SK-N-SH treated with all-trans-retinoic acid at 6 μM for 48 hours (cell line): ENCODE results near the gene ONECUT3.

Experiments used
- ATAC-seq: fragments of 200-7000 bp; cut with Tn5 transposase; 3 replicates; pipeline ENCODE4 v1.9.1; 2020; ENCODE audit warnings: mild to moderate bottlenecking, moderate library complexity
- ARNTL ChIP-seq: fragments of 450-650 bp; formaldehyde crosslinking; IDR thresholded peaks from 2 replicates; pipeline ENCODE4 v1.5.0; 2020; ENCODE audit warnings: low read depth, mild to moderate bottlenecking, moderate library complexity, borderline replicate concordance
- BACH2 ChIP-seq: fragments of 250-450 bp; sonication (Bioruptor Pico); IDR thresholded peaks from 2 replicates; pipeline ENCODE4 v1.9.0; 2021; ENCODE audit warnings: mild to moderate bottlenecking, borderline replicate concordance
- CSDC2 ChIP-seq: fragments of 250-450 bp; sonication (Bioruptor Pico); IDR thresholded peaks from 2 replicates; pipeline ENCODE4 v1.5.0; 2020; ENCODE audit warnings: mild to moderate bottlenecking, moderate library complexity
- CSRNP3 ChIP-seq: fragments of 250-450 bp; sonication (Bioruptor Pico); IDR thresholded peaks from 2 replicates; pipeline ENCODE4 v1.5.1; 2021; ENCODE audit warnings: mild to moderate bottlenecking, moderate library complexity
- ESRRG ChIP-seq: fragments of 250-450 bp; sonication (Bioruptor Pico); IDR thresholded peaks from 2 replicates; pipeline ENCODE4 v1.6.1; 2021; ENCODE audit warnings: mild to moderate bottlenecking
- GLIS3 ChIP-seq: fragments of 250-450 bp; sonication (Bioruptor Pico); IDR thresholded peaks from 2 replicates; pipeline ENCODE4 v1.5.0; 2020; ENCODE audit warnings: mild to moderate bottlenecking, moderate library complexity
- ISL1 ChIP-seq: fragments of 250-450 bp; sonication (Bioruptor Pico); IDR thresholded peaks from 2 replicates; pipeline ENCODE4 v2.1.2; 2022; ENCODE audit warnings: mild to moderate bottlenecking, moderate library complexity
- OSR1 ChIP-seq: fragments of 250-450 bp; sonication (Bioruptor Pico); IDR thresholded peaks from 2 replicates; pipeline ENCODE4 v1.8.0; 2022; ENCODE audit warnings: moderate library complexity, mild to moderate bottlenecking, inconsistent platforms
- POU6F1 ChIP-seq: fragments of 250-450 bp; sonication (Bioruptor Pico); IDR thresholded peaks from 2 replicates; pipeline ENCODE4 v1.8.0; 2021; ENCODE audit warnings: low read depth, mild to moderate bottlenecking, moderate library complexity, borderline replicate concordance
- PPARA ChIP-seq: fragments of 250-450 bp; sonication (Bioruptor Pico); IDR thresholded peaks from 2 replicates; pipeline ENCODE4 v1.5.0; 2020; ENCODE audit warnings: mild to moderate bottlenecking, borderline replicate concordance
- RARB ChIP-seq: fragments of 250-450 bp; sonication (Bioruptor Pico); IDR thresholded peaks from 2 replicates; pipeline ENCODE4 v1.8.0; 2021; ENCODE audit warnings: mild to moderate bottlenecking, moderate library complexity
- SNAI2 ChIP-seq: fragments of 250-450 bp; sonication (Bioruptor Pico); IDR thresholded peaks from 2 replicates; pipeline ENCODE4 v1.5.0; 2020; ENCODE audit warnings: mild to moderate bottlenecking, moderate library complexity
- TCF4 ChIP-seq: fragments of 250-450 bp; sonication (Bioruptor Pico); IDR thresholded peaks from 2 replicates; pipeline ENCODE4 v1.8.0; 2021; ENCODE audit warnings: mild to moderate bottlenecking, moderate library complexity, borderline replicate concordance
- TOX ChIP-seq: fragments of 250-450 bp; sonication (Bioruptor Pico); IDR thresholded peaks from 2 replicates; pipeline ENCODE4 v1.8.0; 2021; ENCODE audit warnings: mild to moderate bottlenecking, moderate library complexity, borderline replicate concordance
- ZC3H10 ChIP-seq: fragments of 250-450 bp; sonication (Bioruptor Pico); IDR thresholded peaks from 2 replicates; pipeline ENCODE4 v1.5.1; 2021; ENCODE audit warnings: mild to moderate bottlenecking, moderate library complexity
- ZFP3 ChIP-seq: fragments of 250-450 bp; sonication (Bioruptor Pico); IDR thresholded peaks from 2 replicates; pipeline ENCODE4 v1.5.0; 2020; ENCODE audit warnings: mild to moderate bottlenecking, moderate library complexity
- ZFP30 ChIP-seq: fragments of 450-650 bp; formaldehyde crosslinking; IDR thresholded peaks from 2 replicates; pipeline ENCODE4 v1.5.0; 2022; ENCODE audit warnings: mild to moderate bottlenecking, moderate library complexity
- ZNF565 ChIP-seq: fragments of 450-650 bp; formaldehyde crosslinking; conservative IDR thresholded peaks from 2 replicates; pipeline ENCODE4 v1.5.0; 2020; ENCODE audit warnings: low read depth, mild to moderate bottlenecking, moderate library complexity
- ZNF70 ChIP-seq: fragments of 450-650 bp; formaldehyde crosslinking; IDR thresholded peaks from 2 replicates; pipeline ENCODE4 v1.5.0; 2020; ENCODE audit warnings: mild to moderate bottlenecking, moderate library complexity
- ZNF8 ChIP-seq: fragments of 450-650 bp; formaldehyde crosslinking; IDR thresholded peaks from 2 replicates; pipeline ENCODE4 v1.5.0; 2020; ENCODE audit warnings: mild to moderate bottlenecking, moderate library complexity
- TF ChIP-seq, protein P1 (sequence below): fragments of 250-450 bp; sonication (Bioruptor Pico); IDR thresholded peaks from 2 replicates; pipeline ENCODE4 v1.8.0; 2020; ENCODE audit warnings: mild to moderate bottlenecking, moderate library complexity, borderline replicate concordance
- TF ChIP-seq, protein P2 (sequence below): fragments of 250-450 bp; sonication (Bioruptor Pico); IDR thresholded peaks from 2 replicates; pipeline ENCODE4 v1.5.0; 2020; ENCODE audit warnings: mild to moderate bottlenecking, moderate library complexity

The ONECUT3 gene

GRCh38 chr19:1787116-1787515 is 33.8 kb downstream of the ONECUT3 start:
- TF ChIP-seq ESRRG (CRISPR knock-in tag) (no peak), ZNF565 (CRISPR knock-in tag) (no peak), ZFP3 (CRISPR knock-in tag) (no peak), ARNTL (CRISPR knock-in tag) (no peak), PPARA (CRISPR knock-in tag) (no peak), ZNF8 (CRISPR knock-in tag) (no peak), ISL1 (CRISPR knock-in tag) (no peak), ZNF70 (CRISPR knock-in tag) (no peak), ZC3H10 (no peak), TOX (no peak), ZFP30 (no peak), CSRNP3 (CRISPR knock-in tag) (no peak), SNAI2 (CRISPR knock-in tag) (no peak), CSDC2 (CRISPR knock-in tag) (no peak)
- TF ChIP-seq, protein P1, sequence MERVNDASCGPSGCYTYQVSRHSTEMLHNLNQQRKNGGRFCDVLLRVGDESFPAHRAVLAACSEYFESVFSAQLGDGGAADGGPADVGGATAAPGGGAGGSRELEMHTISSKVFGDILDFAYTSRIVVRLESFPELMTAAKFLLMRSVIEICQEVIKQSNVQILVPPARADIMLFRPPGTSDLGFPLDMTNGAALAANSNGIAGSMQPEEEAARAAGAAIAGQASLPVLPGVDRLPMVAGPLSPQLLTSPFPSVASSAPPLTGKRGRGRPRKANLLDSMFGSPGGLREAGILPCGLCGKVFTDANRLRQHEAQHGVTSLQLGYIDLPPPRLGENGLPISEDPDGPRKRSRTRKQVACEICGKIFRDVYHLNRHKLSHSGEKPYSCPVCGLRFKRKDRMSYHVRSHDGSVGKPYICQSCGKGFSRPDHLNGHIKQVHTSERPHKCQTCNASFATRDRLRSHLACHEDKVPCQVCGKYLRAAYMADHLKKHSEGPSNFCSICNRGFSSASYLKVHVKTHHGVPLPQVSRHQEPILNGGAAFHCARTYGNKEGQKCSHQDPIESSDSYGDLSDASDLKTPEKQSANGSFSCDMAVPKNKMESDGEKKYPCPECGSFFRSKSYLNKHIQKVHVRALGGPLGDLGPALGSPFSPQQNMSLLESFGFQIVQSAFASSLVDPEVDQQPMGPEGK: no peak

DNA sequence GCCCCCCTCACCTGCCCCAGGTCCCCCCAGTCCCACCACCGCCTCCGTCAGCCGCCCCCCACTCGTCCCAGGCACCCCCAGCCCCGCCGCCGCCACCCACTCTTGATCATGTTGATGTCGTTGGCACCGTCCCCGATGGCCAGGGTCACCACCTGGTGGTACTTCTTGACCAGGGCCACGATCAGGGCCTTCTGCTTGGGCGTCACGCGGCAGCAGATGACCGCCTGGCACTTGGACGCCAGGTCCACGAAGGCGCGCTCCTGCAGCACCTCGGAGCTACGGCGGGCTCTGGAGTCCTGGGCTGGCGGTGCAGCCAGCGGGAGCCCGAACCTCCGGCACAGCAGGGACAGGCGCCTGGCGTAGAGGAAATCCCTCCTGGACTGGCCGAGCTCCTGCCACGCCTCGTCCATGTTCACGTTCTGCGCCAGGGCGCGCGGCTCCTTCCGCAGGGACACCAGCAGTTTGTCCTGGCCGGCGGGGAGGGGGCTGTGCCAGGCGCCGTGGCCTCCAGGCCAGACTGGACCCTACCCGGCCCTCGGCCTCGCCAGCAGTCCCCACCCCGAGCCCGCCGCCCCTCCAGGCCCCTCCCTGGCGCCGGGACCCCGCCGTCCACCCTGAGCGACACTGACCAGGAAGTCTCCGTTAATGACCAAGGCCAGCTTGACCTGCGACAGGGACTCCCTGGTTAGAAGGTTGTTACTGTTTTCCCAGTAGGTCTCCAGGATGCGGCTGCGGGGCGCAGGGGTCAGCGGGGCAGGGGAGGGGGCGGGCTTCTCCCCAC is 36.1 kb downstream of the ONECUT3 start:
- TF ChIP-seq TCF4 (CRISPR knock-in tag) (no peak), ZFP3 (CRISPR knock-in tag) (no peak), TOX (no peak), ZFP30 (no peak), RARB (no peak), CSRNP3 (CRISPR knock-in tag) (no peak), ZNF565 (CRISPR knock-in tag) (no peak), CSDC2 (CRISPR knock-in tag) (no peak), ISL1 (CRISPR knock-in tag) (no peak), ZNF8 (CRISPR knock-in tag) (no peak), BACH2 (CRISPR knock-in tag) (no peak), OSR1 (no peak), GLIS3 (CRISPR knock-in tag) (no peak), ZNF70 (CRISPR knock-in tag) (no peak)
- TF ChIP-seq, protein P2, sequence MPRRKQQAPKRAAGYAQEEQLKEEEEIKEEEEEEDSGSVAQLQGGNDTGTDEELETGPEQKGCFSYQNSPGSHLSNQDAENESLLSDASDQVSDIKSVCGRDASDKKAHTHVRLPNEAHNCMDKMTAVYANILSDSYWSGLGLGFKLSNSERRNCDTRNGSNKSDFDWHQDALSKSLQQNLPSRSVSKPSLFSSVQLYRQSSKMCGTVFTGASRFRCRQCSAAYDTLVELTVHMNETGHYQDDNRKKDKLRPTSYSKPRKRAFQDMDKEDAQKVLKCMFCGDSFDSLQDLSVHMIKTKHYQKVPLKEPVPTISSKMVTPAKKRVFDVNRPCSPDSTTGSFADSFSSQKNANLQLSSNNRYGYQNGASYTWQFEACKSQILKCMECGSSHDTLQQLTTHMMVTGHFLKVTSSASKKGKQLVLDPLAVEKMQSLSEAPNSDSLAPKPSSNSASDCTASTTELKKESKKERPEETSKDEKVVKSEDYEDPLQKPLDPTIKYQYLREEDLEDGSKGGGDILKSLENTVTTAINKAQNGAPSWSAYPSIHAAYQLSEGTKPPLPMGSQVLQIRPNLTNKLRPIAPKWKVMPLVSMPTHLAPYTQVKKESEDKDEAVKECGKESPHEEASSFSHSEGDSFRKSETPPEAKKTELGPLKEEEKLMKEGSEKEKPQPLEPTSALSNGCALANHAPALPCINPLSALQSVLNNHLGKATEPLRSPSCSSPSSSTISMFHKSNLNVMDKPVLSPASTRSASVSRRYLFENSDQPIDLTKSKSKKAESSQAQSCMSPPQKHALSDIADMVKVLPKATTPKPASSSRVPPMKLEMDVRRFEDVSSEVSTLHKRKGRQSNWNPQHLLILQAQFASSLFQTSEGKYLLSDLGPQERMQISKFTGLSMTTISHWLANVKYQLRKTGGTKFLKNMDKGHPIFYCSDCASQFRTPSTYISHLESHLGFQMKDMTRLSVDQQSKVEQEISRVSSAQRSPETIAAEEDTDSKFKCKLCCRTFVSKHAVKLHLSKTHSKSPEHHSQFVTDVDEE: no peak
- ATAC-seq: peak; percentile 21

More at GRCh38 chr19:1787116-1787515, 33.8 kb downstream of the ONECUT3 start:
- ATAC-seq: no peak

DNA sequence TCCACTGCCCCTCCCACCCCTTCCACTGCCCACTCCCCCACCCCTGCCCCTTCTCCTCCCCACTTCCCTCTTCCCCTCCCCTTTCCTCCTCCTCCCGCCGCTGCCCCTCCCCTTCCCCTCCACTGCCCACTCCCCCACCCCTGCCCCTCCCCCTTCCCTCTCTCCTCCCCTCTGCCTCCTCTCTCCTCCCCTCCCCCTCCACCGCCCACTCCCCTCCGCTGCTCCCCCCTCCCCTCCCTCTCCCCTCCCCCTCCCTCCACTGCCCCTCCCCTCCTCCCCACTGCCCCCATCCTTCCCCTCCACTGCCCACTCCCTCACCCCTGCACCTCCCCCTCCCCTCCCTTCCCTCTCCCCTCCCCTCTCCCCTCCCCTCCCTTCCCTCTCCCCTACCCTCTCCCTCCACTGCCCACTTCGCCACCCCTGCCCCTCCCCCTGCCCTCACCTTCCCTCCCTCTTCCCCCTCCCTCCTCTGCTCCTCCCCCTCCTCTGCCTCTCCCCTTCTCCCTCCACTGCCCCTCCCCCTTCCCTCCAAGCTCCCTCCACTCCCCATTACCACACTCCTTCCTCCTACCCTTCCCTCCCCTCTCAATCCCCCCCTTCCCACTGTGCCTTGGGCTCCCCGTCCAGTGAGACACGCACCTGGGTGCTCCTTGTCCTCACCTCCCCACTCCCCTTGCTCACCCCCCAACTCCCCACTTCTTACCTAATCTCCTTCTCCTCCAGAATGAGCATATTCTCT is 36.9 kb downstream of the ONECUT3 start:
- ATAC-seq: no peak
- TF ChIP-seq RARB: no peak
- TF ChIP-seq, protein P2: no peak
- TF ChIP-seq, protein P1: no peak
- no peak for TF ChIP-seq POU6F1 (CRISPR knock-in tag)
- TF ChIP-seq GLIS3 (CRISPR knock-in tag): no peak
- TF ChIP-seq ISL1 (CRISPR knock-in tag): no peak
